Fibroblast of lung (primary cell): ENCODE data around the gene GPC6. TPM values are rescaled to one million over a fixed set of nuclear protein-coding genes. Genes with fewer than 3 reads are reported as not detected.

Experiments used
- DNase-seq, 2 donors: peaks; one replicate each; pipeline versions ENCODE4 v3.0.0 to v3.0.0-alpha.2; 2010; ENCODE audit warnings: low read depth in 2 of 2
- H2AFZ ChIP-seq: 2 replicates; pipeline ENCODE4 v1.5.1; 2012; ENCODE audit warnings: low read length, control low read depth, inconsistent platforms
- H3K27ac ChIP-seq: 2 replicates; pipeline ENCODE4 v1.5.1; 2011; ENCODE audit warnings: low read length, control low read depth; ENCODE audit not compliant: insufficient read depth
- H3K27me3 ChIP-seq: 2 replicates; pipeline ENCODE4 v1.5.1; 2011; ENCODE audit warnings: mild to moderate bottlenecking, low read length; ENCODE audit not compliant: control insufficient read depth, insufficient read depth
- H3K36me3 ChIP-seq: 2 replicates; pipeline ENCODE4 v1.5.1; 2011; ENCODE audit warnings: low read length; ENCODE audit not compliant: control insufficient read depth, insufficient read depth
- H3K4me1 ChIP-seq: 2 replicates; pipeline ENCODE4 v1.5.1; 2011; ENCODE audit warnings: low read length; ENCODE audit not compliant: control insufficient read depth, insufficient read depth; ENCODE audit errors: extremely low read depth
- H3K4me2 ChIP-seq: 2 replicates; pipeline ENCODE4 v1.5.1; 2011; ENCODE audit warnings: low read length, control low read depth; ENCODE audit not compliant: insufficient read depth; ENCODE audit errors: extremely low read depth
- H3K4me3 ChIP-seq, 4 experiments: fragments of 200-600 bp in 1 of 4; sonication (generic) in 1 of 4; replicated peaks in 1 of 4; 2 replicates each; pipeline ENCODE4 v1.5.1; 2011 to 2016; ENCODE audit warnings: low read length in 4 of 4, low read depth in 3 of 4, mild to moderate bottlenecking in 3 of 4, control low read depth in 2 of 4, inconsistent platforms in 1 of 4, mixed read lengths in 1 of 4; ENCODE audit not compliant: insufficient read depth in 1 of 4; ENCODE audit errors: control extremely low read depth in 1 of 4
- H3K79me2 ChIP-seq: 2 replicates; pipeline ENCODE4 v1.5.1; 2012; ENCODE audit warnings: mild to moderate bottlenecking, low read length, inconsistent platforms; ENCODE audit not compliant: control insufficient read depth, insufficient read depth
- H3K9ac ChIP-seq: 2 replicates; pipeline ENCODE4 v1.5.1; 2011; ENCODE audit warnings: mild to moderate bottlenecking, low read length, control low read depth; ENCODE audit not compliant: insufficient read depth
- H3K9me3 ChIP-seq: 2 replicates; pipeline ENCODE4 v1.5.1; 2012; ENCODE audit warnings: low read depth, low read length; ENCODE audit not compliant: control insufficient read depth, insufficient read depth
- H4K20me1 ChIP-seq: 2 replicates; pipeline ENCODE4 v1.5.1; 2011; ENCODE audit warnings: low read length; ENCODE audit not compliant: control insufficient read depth, insufficient read depth; ENCODE audit errors: extremely low read depth
- CTCF ChIP-seq, 2 donors: IDR thresholded peaks in 1 of 2; conservative IDR thresholded peaks in 1 of 2; 1 replicate in 1 of 2; 2 replicates in 1 of 2; pipeline ENCODE4 v1.5.1; 2011 to 2012; ENCODE audit warnings: low read length in 2 of 2, control low read depth in 1 of 2, inconsistent platforms in 1 of 2, low read depth in 1 of 2, mild to moderate bottlenecking in 1 of 2
- EZH2 ChIP-seq: IDR thresholded peaks from 2 replicates; pipeline ENCODE4 v1.5.1; 2012; ENCODE audit warnings: low read length, control low read depth, mild to moderate bottlenecking; ENCODE audit errors: missing control alignments
- polyA plus RNA-seq, 2 donors: library from polyadenylated mRNA; depleted of rRNA in 1 of 2; stranded (reverse) in 1 of 2; unstranded in 1 of 2; fragments of >200 nt; gene quantifications; 2 replicates each; pipeline ENCODE4 v1.2.1, GENCODE V29; 2011 to 2012; ENCODE audit warnings: missing spikeins in 1 of 2
- total RNA-seq: library from RNA; depleted of rRNA; stranded (reverse); fragments of >200 nt; gene quantifications from 2 replicates; pipeline ENCODE4 v1.2.1, GENCODE V29; 2014

The GPC6 gene
- total and polyA plus RNA-seq, 2 donors (not counting 1 experiment from before 2014, with no cell fraction given) = 11.2 to 33.7 TPM

GRCh38 chr13:94178625-94179244 lies 952.1 kb downstream of the GPC6 start:
- Histone ChIP-seq H3K4me1 (no peaks in the 10 kb centered on the region), H3K9ac (no peak overlapping the region), H2AFZ (no peak overlapping the region), H3K36me3 (no peaks in the 10 kb centered on the region), H3K4me3 (no peak overlapping the region), H4K20me1 (no peaks in the 10 kb centered on the region), H3K27me3 (no peaks in the 10 kb centered on the region), H3K27ac (no peak overlapping the region), H3K4me2 (no peak overlapping the region), H3K9me3 (no peaks in the 10 kb centered on the region), H3K79me2 (no peaks in the 10 kb centered on the region)
- TF ChIP-seq EZH2 = no peak
- DNase-seq = peak in 1 of 2 donors; percentile 18

GRCh38 chr13:94181461-94182107 lies 955.0 kb downstream of the GPC6 start:
- Histone ChIP-seq H3K4me3 (no peak overlapping the region), H3K4me1 (no peaks in the 10 kb centered on the region), H3K79me2 (no peaks in the 10 kb centered on the region), H3K4me2 (no peak overlapping the region), H3K27ac (no peak overlapping the region), H3K27me3 (no peaks in the 10 kb centered on the region), H4K20me1 (no peaks in the 10 kb centered on the region), H3K9me3 (no peaks in the 10 kb centered on the region), H3K36me3 (no peaks in the 10 kb centered on the region), H2AFZ (no peak overlapping the region), H3K9ac (no peak overlapping the region)
- no peak for TF ChIP-seq EZH2
- DNase-seq = no peak

GRCh38 chr13:94182185-94182761 lies 955.7 kb downstream of the GPC6 start:
- TF ChIP-seq CTCF (conservative IDR thresholded peaks at IDR 0.05 in 1 of 2, IDR thresholded peaks at IDR 0.05 in 1 of 2; ENCODE audit: low read depth in 1 of 2, low read length in 2 of 2) = no peak
- no peak for TF ChIP-seq EZH2
- no peaks in the 10 kb centered on the region for H4K20me1 ChIP-seq
- no peaks in the 10 kb centered on the region for H3K27me3 ChIP-seq
- H3K36me3 ChIP-seq = no peaks in the 10 kb centered on the region
- DNase-seq = no peak
- H3K79me2 ChIP-seq = no peaks in the 10 kb centered on the region
- no peak overlapping the region for H3K27ac ChIP-seq
- no peaks in the 10 kb centered on the region for H3K4me1 ChIP-seq
- no peaks in the 10 kb centered on the region for H3K9me3 ChIP-seq
- H2AFZ ChIP-seq = no peak overlapping the region
- H3K4me3 ChIP-seq = no peak overlapping the region
- H3K4me2 ChIP-seq = no peak overlapping the region
- H3K9ac ChIP-seq = no peak overlapping the region

GRCh38 chr13:94186470-94186869 lies 959.9 kb downstream of the GPC6 start:
- no peaks in the 10 kb centered on the region for H3K36me3 ChIP-seq
- no peak overlapping the region for H3K4me3 ChIP-seq
- H3K9ac ChIP-seq = no peak overlapping the region
- H3K27ac ChIP-seq = no peak overlapping the region
- no peak overlapping the region for H2AFZ ChIP-seq
- no peaks in the 10 kb centered on the region for H3K79me2 ChIP-seq
- DNase-seq = no peak
- H3K4me2 ChIP-seq = no peak overlapping the region
- H3K4me1 ChIP-seq = no peaks in the 10 kb centered on the region
- no peak for TF ChIP-seq CTCF (conservative IDR thresholded peaks at IDR 0.05 in 1 of 2, IDR thresholded peaks at IDR 0.05 in 1 of 2; ENCODE audit: low read depth in 1 of 2, low read length in 2 of 2)
- no peak for TF ChIP-seq EZH2
- no peaks in the 10 kb centered on the region for H4K20me1 ChIP-seq
- H3K9me3 ChIP-seq = no peaks in the 10 kb centered on the region
- no peaks in the 10 kb centered on the region for H3K27me3 ChIP-seq
